Mesenchymal stem cell (in vitro differentiated cells and primary cell): ENCODE measurements around the gene ETS1.

Experiments
- DNase-seq: peaks from one replicate; pipeline ENCODE4 v3.0.0-alpha.2; 2013
- H2AFZ ChIP-seq: one replicate; pipeline ENCODE4 v1.6.1; 2013; ENCODE audit warnings: low read depth, mild to moderate bottlenecking, control low read depth, inconsistent platforms, low read length, moderate library complexity
- H2AK5ac ChIP-seq: 2 replicates; pipeline ENCODE4 v1.6.1; 2013; ENCODE audit warnings: low read length, moderate library complexity, mild to moderate bottlenecking, inconsistent platforms; ENCODE audit not compliant: severe bottlenecking
- H2BK120ac ChIP-seq: one replicate; pipeline ENCODE4 v1.6.1; 2013; ENCODE audit warnings: low read depth, mild to moderate bottlenecking, inconsistent platforms, low read length, moderate library complexity
- H2BK12ac ChIP-seq, 2 experiments: one replicate each; pipeline ENCODE4 v1.6.1; 2013; ENCODE audit warnings: inconsistent platforms in 2 of 2, low read length in 2 of 2, mild to moderate bottlenecking in 2 of 2, moderate library complexity in 2 of 2, control low read depth in 1 of 2
- H2BK15ac ChIP-seq: one replicate; pipeline ENCODE4 v1.6.1; 2013; ENCODE audit warnings: mild to moderate bottlenecking, low read depth, inconsistent platforms; ENCODE audit not compliant: poor library complexity, severe bottlenecking
- H2BK5ac ChIP-seq: 2 replicates; pipeline ENCODE4 v1.6.1; 2013; ENCODE audit warnings: low read depth, mild to moderate bottlenecking, low read length, control low read depth, inconsistent platforms; ENCODE audit not compliant: poor library complexity, severe bottlenecking
- H3K14ac ChIP-seq, 2 experiments: one replicate each; pipeline ENCODE4 v1.6.1; 2013; ENCODE audit warnings: inconsistent platforms in 2 of 2, low read length in 2 of 2, control low read depth in 1 of 2, mild to moderate bottlenecking in 1 of 2, moderate library complexity in 1 of 2
- H3K18ac ChIP-seq, 2 experiments: one replicate each; pipeline ENCODE4 v1.6.1; 2013; ENCODE audit warnings: inconsistent platforms in 2 of 2, low read length in 2 of 2, control low read depth in 1 of 2, low read depth in 1 of 2, mild to moderate bottlenecking in 1 of 2
- H3K23ac ChIP-seq, 2 experiments: one replicate each; pipeline ENCODE4 v1.6.1; 2013; ENCODE audit warnings: inconsistent platforms in 2 of 2, low read length in 2 of 2, mild to moderate bottlenecking in 2 of 2, moderate library complexity in 2 of 2, control low read depth in 1 of 2
- H3K27ac ChIP-seq: 2 replicates; pipeline ENCODE4 v1.5.1; 2013; ENCODE audit warnings: mild to moderate bottlenecking, moderate library complexity, low read length, control low read depth, inconsistent platforms; ENCODE audit not compliant: poor library complexity, severe bottlenecking
- H3K27me3 ChIP-seq, 2 experiments: 2 replicates each; pipeline versions ENCODE4 v1.6.1 to v1.7.0; 2013; ENCODE audit warnings: low read length in 2 of 2, mild to moderate bottlenecking in 2 of 2, moderate library complexity in 2 of 2, control low read depth in 1 of 2, inconsistent platforms in 1 of 2; ENCODE audit not compliant: control insufficient read depth in 1 of 2, insufficient read depth in 1 of 2
- H3K36me3 ChIP-seq, 2 experiments: 2 replicates each; pipeline versions ENCODE4 v1.6.1 to v1.7.0; 2013; ENCODE audit warnings: low read length in 2 of 2, control low read depth in 1 of 2, inconsistent platforms in 1 of 2, low read depth in 1 of 2, mild to moderate bottlenecking in 1 of 2; ENCODE audit not compliant: insufficient read depth in 2 of 2, control insufficient read depth in 1 of 2
- H3K4ac ChIP-seq, 2 experiments: one replicate each; pipeline ENCODE4 v1.6.1; 2013; ENCODE audit warnings: inconsistent platforms in 2 of 2, low read length in 2 of 2, mild to moderate bottlenecking in 2 of 2, moderate library complexity in 2 of 2, control low read depth in 1 of 2, low read depth in 1 of 2
- H3K4me1 ChIP-seq: 2 replicates; pipeline ENCODE4 v1.6.1; 2013; ENCODE audit warnings: low read depth, low read length, control low read depth; ENCODE audit not compliant: control insufficient read depth, insufficient read depth
- H3K4me2 ChIP-seq: 2 replicates; pipeline ENCODE4 v1.6.1; 2013; ENCODE audit warnings: low read length, mild to moderate bottlenecking, inconsistent platforms; ENCODE audit not compliant: poor library complexity, severe bottlenecking
- H3K4me3 ChIP-seq, 2 experiments: 2 replicates each; pipeline versions ENCODE4 v1.5.1 to v1.7.0; 2013; ENCODE audit warnings: low read length in 2 of 2, mild to moderate bottlenecking in 2 of 2, control low read depth in 1 of 2, low read depth in 1 of 2; ENCODE audit not compliant: insufficient read depth in 1 of 2
- H3K79me1 ChIP-seq: replicated peaks from 2 replicates; pipeline ENCODE4 v1.6.1; 2013; ENCODE audit warnings: mild to moderate bottlenecking, control low read depth, low read length, inconsistent platforms; ENCODE audit not compliant: poor library complexity, severe bottlenecking
- H3K9ac ChIP-seq: 2 replicates; pipeline ENCODE4 v1.7.0; 2013; ENCODE audit warnings: mild to moderate bottlenecking, low read length, moderate library complexity
- H3K9me3 ChIP-seq: 2 replicates; pipeline ENCODE4 v1.7.0; 2013; ENCODE audit warnings: mild to moderate bottlenecking, low read length; ENCODE audit not compliant: control insufficient read depth
- H4K8ac ChIP-seq: one replicate; pipeline ENCODE4 v1.6.1; 2013; ENCODE audit warnings: inconsistent platforms, mild to moderate bottlenecking, low read length, moderate library complexity
- H4K91ac ChIP-seq: one replicate; pipeline ENCODE4 v1.6.1; 2013; ENCODE audit warnings: mild to moderate bottlenecking, low read length, inconsistent platforms
- WGBS: methylation state at CpG from one replicate; pipeline ENCODE4 v1.1.7; 2013; ENCODE audit warnings: mixed read lengths; 5-methylcytosine and 5-hydroxymethylcytosine counted together

ETS1 gene

GRCh38 chr11:128536506-128536905, 50.9 kb downstream of the ETS1 start:
- Histone ChIP-seq H3K27ac (no peak overlapping the region), H3K27me3 (peaks cover 0 to 4% of the 10 kb centered on the region in 2 experiments), H2BK12ac (no peak overlapping the region), H3K36me3 (no peaks in the 10 kb centered on the region), H3K4me2 (no peak overlapping the region), H3K79me1 (no peaks in the 10 kb centered on the region), H2BK120ac (no peak overlapping the region), H4K91ac (no peak overlapping the region), H3K4me3 (no peak overlapping the region), H2BK5ac (no peak overlapping the region), H2AK5ac (no peak overlapping the region), H3K4ac (no peak overlapping the region), H4K8ac (no peak overlapping the region), H2BK15ac (no peak overlapping the region), H2AFZ (no peak overlapping the region), H3K9ac (no peak overlapping the region), H3K9me3 (no peaks in the 10 kb centered on the region), H3K14ac (no peak overlapping the region), H3K4me1 (no peaks in the 10 kb centered on the region), H3K18ac (no peak overlapping the region), H3K23ac (no peak overlapping the region)
- no peak for DNase-seq
- WGBS = 100% methylated on average over 1 of the region's 1 CpG

GRCh38 chr11:128535468-128536457, 51.6 kb downstream of the ETS1 start:
- H3K14ac ChIP-seq = no peak overlapping the region
- no peak overlapping the region for H3K9ac ChIP-seq
- no peaks in the 10 kb centered on the region for H3K9me3 ChIP-seq
- H2BK120ac ChIP-seq = no peak overlapping the region
- H2AFZ ChIP-seq = no peak overlapping the region
- no CpG with 5 or more reads among the region's 1 CpG for WGBS
- H2BK5ac ChIP-seq = no peak overlapping the region
- no peak overlapping the region for H4K8ac ChIP-seq
- H2BK15ac ChIP-seq = no peak overlapping the region
- no peak overlapping the region for H3K27ac ChIP-seq
- no peak for DNase-seq
- H3K4ac ChIP-seq = no peak overlapping the region
- H3K27me3 ChIP-seq = no peaks in the 10 kb centered on the region
- H2BK12ac ChIP-seq = no peak overlapping the region
- no peak overlapping the region for H2AK5ac ChIP-seq
- H4K91ac ChIP-seq = no peak overlapping the region
- H3K4me1 ChIP-seq = no peaks in the 10 kb centered on the region
- H3K23ac ChIP-seq = no peak overlapping the region
- no peak overlapping the region for H3K4me3 ChIP-seq
- no peaks in the 10 kb centered on the region for H3K79me1 ChIP-seq
- no peak overlapping the region for H3K4me2 ChIP-seq
- H3K36me3 ChIP-seq = no peaks in the 10 kb centered on the region
- H3K18ac ChIP-seq = no peak overlapping the region

DNA sequence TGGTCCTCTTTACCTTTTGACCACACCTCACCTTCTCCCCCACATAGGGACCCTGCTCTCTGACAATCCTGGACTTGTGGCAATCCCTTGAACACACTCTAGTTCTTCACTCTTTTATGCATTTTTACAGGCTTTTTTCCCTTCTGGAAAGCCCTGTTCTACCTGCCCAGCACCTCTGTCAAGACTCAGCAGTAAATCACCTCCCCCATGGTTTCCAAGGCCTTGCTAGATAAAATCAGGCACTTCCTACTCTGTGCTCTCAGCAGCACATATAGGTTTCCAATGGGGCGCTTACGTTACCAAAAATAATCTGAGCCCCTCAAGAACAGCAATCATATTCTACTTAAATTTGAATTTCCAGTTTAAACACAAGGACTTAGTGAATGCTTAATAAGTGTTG, 53.9 kb downstream of the ETS1 start:
- H2BK5ac ChIP-seq = no peak overlapping the region
- H3K18ac ChIP-seq = no peak overlapping the region
- H4K91ac ChIP-seq = no peak overlapping the region
- H3K23ac ChIP-seq = no peak overlapping the region
- no peak overlapping the region for H2AK5ac ChIP-seq
- H3K79me1 ChIP-seq = no peaks in the 10 kb centered on the region
- no peak overlapping the region for H3K9ac ChIP-seq
- no peak overlapping the region for H2AFZ ChIP-seq
- no peak overlapping the region for H3K4me3 ChIP-seq
- no peak overlapping the region for H3K4ac ChIP-seq
- H2BK12ac ChIP-seq = no peak overlapping the region
- H3K27me3 ChIP-seq = no peaks in the 10 kb centered on the region
- H3K14ac ChIP-seq = no peak overlapping the region
- no peak overlapping the region for H3K27ac ChIP-seq
- H3K9me3 ChIP-seq = no peaks in the 10 kb centered on the region
- H3K4me2 ChIP-seq = no peak overlapping the region
- no peak for DNase-seq
- no peak overlapping the region for H4K8ac ChIP-seq
- no peak overlapping the region for H2BK120ac ChIP-seq
- no peaks in the 10 kb centered on the region for H3K36me3 ChIP-seq
- H3K4me1 ChIP-seq = no peaks in the 10 kb centered on the region
- peak overlapping the region; percentile 30 for H2BK15ac ChIP-seq
- 95% methylated on average over 2 of the region's 2 CpGs for WGBS

- H3K27me3 ChIP-seq = no peaks in the 10 kb centered on the region
- H3K36me3 ChIP-seq = no peaks in the 10 kb centered on the region
- H3K18ac ChIP-seq = no peak overlapping the region
- no peak overlapping the region for H4K91ac ChIP-seq
- no peak overlapping the region for H2AK5ac ChIP-seq
- no peak overlapping the region for H3K23ac ChIP-seq
- no peak overlapping the region for H2BK15ac ChIP-seq
- H3K4me1 ChIP-seq = no peaks in the 10 kb centered on the region
- H3K4ac ChIP-seq = no peak overlapping the region
- H3K27ac ChIP-seq = no peak overlapping the region
- no peak overlapping the region for H3K14ac ChIP-seq
- H2BK12ac ChIP-seq = no peak overlapping the region
- H3K4me2 ChIP-seq = no peak overlapping the region
- H2AFZ ChIP-seq = no peak overlapping the region
- H3K9ac ChIP-seq = no peak overlapping the region
- no peaks in the 10 kb centered on the region for H3K9me3 ChIP-seq
- H2BK120ac ChIP-seq = no peak overlapping the region
- H4K8ac ChIP-seq = no peak overlapping the region
- DNase-seq = no peak
- no peak overlapping the region for H3K4me3 ChIP-seq
- H3K79me1 ChIP-seq = no peaks in the 10 kb centered on the region
- no peak overlapping the region for H2BK5ac ChIP-seq
- 58% methylated on average over 6 of the region's 6 CpGs for WGBS
Measured at GRCh38 chr11:128532572-128533091, 54.7 kb downstream of the ETS1 start.
